Activated naive CD4-positive, alpha-beta T cell (primary cell): Measurements from ENCODE around the gene XPO6.
"Not testable (repeated sequence)": the region's sequence is repeated elsewhere in the genome, so short reads cannot be mapped to it uniquely, and the experiment has no call there.

Experiments used
- DNase-seq, 4 experiments: peaks; one replicate each; lab custom pipeline; 2025; lab: John Stamatoyannopoulos, UW

XPO6 gene, protein sequence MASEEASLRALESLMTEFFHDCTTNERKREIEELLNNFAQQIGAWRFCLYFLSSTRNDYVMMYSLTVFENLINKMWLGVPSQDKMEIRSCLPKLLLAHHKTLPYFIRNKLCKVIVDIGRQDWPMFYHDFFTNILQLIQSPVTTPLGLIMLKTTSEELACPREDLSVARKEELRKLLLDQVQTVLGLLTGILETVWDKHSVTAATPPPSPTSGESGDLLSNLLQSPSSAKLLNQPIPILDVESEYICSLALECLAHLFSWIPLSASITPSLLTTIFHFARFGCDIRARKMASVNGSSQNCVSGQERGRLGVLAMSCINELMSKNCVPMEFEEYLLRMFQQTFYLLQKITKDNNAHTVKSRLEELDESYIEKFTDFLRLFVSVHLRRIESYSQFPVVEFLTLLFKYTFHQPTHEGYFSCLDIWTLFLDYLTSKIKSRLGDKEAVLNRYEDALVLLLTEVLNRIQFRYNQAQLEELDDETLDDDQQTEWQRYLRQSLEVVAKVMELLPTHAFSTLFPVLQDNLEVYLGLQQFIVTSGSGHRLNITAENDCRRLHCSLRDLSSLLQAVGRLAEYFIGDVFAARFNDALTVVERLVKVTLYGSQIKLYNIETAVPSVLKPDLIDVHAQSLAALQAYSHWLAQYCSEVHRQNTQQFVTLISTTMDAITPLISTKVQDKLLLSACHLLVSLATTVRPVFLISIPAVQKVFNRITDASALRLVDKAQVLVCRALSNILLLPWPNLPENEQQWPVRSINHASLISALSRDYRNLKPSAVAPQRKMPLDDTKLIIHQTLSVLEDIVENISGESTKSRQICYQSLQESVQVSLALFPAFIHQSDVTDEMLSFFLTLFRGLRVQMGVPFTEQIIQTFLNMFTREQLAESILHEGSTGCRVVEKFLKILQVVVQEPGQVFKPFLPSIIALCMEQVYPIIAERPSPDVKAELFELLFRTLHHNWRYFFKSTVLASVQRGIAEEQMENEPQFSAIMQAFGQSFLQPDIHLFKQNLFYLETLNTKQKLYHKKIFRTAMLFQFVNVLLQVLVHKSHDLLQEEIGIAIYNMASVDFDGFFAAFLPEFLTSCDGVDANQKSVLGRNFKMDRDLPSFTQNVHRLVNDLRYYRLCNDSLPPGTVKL

DNA sequence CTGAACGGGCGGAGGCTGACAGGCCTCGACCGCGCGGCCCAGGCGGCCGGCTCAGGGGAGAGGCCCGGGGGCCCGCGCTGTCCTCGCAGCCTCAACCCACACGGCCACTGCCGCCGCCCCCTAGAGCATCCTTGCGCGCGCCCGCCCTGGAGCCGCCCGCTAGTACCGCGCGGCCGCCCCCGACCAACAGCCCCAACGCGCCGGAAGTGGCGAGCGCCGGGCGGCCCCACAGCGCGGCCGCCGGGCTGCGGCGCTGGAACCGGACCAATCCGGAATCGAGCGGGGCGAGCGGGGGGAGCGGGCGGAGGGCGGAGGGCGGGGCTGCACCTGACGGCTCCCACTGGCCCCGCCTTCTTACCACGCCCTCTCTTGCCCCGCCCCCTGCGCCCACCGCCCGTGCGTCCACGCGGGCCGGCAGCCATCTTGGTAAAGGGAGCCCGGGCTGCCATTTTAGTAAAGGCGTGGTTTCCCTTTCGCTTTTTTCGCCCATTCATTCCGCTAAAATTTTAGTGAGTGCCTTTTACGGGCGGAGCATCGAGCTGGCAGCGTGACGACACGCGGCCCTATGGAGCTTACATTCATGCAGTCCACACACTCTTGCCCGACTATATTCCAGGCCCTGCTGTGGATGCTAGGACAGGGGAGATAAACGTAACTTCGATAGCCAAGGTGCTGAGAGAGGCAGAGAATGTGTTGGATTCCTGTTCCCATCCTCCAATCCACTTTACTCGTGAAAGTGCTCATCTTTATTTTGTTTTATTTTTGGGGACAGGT is at the start of gene XPO6:
Gene XPO6, minus strand, starts transcription at position 208 of the 774 bp plus-strand sequence. CDS start 597 bp downstream, outside the sequence.
- peak; percentile 97 to 99 (median 99) for DNase-seq

DNA sequence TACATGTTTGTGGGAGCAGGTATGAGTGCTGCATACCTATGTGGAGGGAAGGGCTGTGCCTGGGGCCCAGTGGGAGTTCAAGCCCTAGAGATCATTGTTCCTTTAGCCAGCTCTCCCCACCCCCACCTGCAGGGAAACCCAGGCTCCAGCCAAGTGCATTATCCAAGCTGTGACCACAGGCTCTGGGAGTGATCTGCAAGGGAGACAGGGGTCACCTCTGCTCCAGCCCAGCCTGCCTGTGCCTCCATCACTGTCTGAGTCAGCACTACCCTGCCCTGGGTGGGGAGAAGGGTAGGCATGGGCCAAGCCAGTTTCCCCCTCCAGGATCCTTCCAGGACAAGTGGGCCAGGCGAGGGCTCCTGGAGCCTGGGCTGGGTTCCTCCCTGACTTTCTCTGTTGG is 48.4 kb upstream of the XPO6 start:
- DNase-seq: no peak

DNA sequence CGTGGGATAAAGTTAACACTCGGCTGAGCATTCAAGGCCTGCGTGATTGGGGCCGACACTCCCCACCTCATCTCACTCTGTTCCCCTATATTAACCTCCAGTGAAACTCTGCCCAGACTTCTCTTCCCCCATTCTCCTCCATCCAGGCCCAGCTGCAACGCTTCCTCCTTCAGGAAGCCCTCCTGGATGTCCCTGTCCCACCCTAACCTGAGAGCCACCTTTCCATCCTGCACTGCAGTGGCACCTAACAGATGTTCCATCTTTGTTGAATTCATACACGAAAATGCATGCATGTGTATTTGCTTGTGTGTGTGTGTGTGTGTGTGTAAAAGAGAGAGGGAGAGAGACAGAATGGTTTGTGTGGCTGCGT is 48.0 kb upstream of the XPO6 start:
- no peak for DNase-seq

DNA sequence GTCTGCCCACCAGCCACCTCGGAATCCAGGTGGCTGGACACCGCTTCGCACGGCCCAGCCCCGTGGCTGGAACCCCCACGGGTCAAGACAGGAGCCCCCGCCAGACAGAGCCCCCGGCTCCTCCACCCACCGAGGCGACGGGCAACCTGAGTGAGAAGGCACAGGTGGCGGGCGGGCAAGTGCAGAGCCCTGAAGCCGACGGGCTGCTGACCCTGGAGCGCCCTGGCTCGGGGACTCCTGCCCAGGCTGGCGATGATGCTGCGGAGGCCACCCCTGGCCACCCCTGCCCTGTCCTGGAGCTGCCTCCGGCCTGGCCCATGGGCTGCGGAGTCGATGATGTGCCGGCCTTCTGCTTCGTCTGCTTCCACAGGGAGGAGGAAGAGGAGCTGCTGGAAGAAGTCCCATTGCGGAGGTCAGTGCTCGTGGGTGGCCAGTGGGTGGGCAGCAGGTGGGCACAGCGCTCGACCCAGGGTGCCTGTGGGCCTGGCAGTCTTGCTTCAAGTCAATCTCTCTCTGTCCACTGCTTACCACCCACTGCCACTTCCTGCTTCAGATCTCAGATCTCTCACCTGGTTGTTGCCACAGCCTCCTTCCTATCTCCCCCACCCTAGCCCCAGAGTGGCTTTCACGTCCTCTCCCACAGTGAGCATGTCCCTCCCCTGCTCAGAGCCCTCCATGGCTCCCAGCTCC is 47.5 kb upstream of the XPO6 start:
- DNase-seq: no peak

DNA sequence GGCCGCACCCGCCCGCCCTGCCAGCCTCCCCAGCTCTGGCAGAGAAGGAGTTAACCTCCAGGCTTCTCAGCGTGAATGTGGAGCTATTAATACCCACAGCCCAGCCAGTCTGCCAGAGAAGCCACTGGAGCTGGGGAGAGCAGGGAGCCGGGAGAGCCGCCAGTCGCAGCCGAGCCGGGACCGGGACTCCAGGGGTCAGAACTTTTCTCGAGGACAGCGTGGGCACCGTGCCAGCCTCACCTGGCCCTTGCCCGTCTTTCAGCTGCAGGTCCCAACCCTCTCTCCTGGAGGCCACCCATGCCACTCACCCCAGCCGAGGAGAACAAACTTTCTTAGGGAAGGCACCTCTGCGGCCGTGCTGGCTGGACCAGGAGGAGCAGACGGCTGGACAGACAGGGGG is 46.8 kb upstream of the XPO6 start:
- DNase-seq: no peak

DNA sequence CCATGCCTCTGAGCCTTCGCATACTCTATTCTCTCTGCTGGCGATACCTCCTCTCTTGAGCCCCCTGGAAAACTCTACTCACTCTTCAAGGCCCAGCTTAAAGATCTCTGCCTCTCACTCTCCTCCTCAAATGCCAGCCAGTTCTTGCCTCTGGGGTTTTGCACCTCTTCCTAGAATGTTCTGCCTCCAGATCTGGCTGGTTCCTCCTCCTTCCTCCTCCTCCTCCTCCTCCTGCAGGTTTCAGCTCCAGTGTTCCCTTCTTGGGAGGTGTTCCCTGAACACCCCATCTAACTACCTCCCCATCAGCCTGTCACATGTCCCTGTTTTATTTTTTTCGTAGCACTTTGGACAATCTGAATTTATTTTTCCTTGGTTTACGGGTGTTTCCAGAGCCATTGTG is 45.5 kb upstream of the XPO6 start:
- DNase-seq: no peak

DNA sequence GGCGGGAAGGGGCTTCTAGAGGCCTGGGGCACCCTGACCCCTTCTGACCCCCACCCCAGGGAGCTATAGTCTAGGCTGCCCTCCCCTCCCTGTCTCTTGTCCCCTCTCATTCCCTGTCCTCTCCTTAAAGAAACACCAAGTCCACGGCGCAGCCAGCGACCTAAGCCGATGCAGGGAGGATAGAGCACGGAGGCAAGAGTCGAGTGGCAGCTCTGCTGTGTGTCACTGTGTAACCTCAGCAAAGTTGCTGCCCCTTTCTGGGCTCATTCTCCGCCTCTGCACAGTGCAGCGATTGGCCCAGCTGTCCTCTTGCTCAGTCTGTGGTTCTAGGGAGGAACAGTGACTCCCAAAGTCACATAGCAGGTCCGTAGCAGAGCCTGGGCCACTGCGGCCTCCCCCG is 44.1 kb upstream of the XPO6 start:
- DNase-seq: no peak

DNA sequence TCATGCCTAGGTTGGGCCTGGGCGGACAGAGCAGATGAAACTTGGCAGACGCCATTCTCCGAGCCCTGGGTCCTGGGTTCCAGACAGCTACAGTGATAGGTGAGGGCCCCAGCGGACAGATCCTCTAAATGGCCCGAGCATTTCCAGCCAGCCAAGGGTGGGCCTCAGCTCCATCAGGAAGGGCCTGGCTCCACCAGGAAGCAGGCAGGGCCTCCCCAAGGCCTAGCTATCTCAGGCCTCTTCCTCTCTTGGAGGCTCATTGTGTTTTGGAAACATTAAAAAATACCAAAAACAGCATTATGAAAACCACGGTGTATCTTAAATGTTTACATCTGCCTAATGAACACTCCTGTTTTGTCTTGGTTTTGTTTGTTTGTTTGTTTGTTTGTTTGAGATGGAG is 42.4 kb upstream of the XPO6 start:
- no peak for DNase-seq

DNA sequence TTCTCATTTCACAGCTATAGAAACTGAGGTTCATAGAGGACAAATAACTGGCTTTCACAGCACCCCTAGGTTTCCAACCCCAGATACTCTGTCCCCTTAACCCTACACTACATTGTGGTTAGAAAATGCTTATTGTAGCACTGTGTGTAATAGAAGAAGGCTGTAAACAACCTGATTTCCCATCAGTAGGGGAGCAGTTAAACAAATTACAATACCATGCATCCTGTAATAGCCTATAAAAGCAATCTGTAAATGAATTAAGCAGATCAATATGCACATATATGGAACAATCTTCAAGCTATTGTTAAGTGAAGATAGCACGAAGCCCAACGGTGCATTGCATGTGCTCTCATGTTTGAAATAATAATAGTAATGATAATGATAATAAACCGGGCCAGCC is 39.2 kb upstream of the XPO6 start:
- no peak for DNase-seq

DNA sequence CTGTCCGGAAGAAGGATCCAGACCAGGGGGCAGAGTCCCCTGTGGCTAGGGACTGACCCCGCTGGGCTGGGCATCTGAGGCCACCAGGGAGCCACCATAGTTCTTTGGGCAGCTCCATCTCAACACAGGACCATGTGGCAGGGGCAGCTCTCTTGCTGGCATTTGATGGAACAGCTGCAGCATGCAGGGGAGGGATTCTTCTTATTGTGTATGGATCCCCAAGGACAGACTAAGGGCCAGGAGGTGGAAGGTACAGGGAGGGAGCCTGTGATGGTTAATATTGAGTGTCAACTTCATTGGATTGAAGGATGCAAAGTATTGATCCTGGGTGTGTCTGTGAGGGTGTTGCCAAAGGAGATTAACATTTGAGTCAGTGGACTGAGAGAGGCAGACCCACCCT is 37.7 kb upstream of the XPO6 start:
- DNase-seq: not testable (repeated sequence)

DNA sequence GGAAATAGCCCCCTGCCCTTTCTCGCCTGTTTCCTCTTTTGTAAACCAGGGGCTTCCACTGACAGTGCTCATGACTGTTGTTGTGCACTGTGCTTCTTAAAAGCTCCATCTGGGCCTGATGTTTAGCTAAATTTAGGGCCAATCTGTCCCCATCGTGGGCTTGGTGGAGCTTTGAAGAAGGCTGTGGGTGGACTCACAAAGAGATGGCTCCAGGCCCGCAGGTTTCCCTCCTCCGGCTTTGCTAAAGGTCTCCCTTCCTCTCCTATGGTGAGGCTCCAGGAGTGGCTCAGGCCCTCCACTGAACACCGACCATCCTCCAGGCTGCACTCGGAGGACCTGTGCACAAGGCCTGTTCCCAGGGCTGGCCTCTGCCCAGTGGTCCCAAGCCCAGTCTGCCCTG is 30.2 kb upstream of the XPO6 start:
- DNase-seq: no peak

DNA sequence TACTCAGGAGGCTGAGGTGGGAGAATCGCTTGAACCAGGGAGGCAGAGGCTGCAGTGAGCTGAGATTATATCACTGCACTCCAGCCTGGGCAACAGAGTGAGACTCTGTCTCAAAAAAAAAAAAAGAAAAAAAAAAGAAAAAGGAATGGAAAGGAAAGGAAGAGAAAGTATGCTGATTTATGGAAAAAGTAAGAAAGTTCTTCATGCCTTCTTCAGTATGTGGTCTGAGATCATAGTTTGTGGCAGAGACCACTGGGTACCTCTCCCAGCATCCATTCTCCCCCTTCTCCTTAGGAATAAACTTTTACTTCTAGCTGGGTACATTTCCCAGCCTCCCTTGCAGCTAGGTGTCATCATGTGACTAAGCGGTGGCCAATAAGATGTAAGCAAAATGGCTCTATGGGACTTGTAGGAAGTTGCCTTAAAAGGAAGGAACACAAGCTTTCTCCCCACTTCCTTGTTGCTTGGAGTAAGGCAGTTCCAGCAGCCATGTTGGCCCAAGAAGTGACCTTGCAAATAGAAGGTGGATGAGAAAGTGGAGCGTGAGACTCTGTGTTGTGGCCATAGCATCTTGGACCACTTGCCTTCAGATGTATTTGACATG is 26.1 kb upstream of the XPO6 start:
- DNase-seq: no peak

DNA sequence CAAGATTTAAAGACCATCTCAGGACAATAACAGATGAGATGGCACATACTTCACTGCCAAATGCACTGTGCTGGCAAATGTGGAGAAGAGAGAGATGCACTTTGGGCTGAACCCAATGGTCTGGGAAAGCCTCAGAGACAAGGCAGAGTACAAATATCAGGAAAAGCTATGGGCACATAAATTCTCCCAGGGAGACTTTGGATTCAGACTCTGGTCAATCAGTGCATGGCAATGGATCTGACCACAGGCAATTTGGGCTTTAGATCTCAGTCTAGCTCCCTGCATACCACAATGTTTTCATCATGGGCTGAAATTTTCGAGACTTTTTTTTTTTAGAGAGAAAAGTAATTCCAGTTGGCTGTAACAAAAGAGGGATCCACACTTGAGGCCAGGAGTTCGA is 20.0 kb upstream of the XPO6 start:
- DNase-seq: no peak

DNA sequence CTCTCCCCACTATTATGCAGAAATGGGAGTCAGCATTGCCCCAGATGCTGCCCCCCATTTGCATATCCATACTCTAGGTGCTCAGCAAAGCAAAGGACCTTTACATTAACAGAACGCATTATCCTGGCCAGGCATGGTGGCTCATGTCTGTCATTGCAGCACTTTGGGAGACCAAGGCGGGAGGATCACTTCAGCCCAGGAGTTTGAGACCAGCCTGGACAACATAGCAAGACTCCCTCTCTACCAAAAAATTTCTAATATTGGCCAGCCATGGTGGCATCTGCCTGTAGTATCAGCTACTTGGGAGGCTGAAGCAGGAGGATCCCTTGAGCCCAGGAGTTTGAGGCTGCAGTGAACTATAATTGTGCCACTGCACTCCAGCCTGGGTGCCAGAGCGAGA is 12.1 kb upstream of the XPO6 start:
- DNase-seq: not testable (repeated sequence)

DNA sequence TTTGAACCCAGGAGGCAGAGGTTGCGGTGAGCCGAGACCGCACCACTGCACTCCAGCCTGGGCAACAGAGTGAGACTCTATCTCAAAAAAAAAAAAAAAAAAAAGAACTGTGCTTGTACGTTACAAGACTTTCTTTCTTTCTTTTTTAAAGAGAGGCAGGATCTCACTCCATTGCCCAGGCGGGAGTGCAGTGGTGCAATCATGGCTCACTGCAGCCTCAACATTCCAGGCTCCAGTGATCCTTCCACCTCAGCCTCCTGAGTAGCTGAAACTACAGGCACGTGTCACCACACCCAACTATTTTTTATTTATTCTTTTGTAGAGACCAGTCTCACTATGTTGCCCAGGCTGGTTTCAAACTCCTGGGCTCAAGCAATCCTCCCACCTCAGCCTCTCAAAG is 8.0 kb upstream of the XPO6 start:
- DNase-seq: not testable (repeated sequence)

DNA sequence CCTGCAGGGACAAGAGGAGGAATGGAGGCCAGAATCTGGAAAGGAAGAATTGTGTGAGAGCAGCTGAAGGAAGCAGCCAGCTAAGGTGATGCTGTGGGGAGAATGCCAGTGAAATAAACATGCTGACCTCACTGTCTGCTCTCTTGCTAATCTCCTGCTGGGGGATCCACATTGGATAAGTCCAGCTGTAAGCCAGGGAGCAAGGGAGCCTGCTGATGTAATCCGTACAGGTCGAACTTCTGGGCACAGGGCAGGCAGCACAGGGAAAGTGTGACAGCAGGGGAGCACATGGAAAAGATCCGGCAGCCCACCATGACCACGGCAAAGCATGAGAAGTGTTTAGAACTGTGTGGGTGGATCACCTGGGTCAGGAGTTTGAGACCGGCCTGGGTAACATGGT is 7.5 kb upstream of the XPO6 start:
- no peak for DNase-seq

DNA sequence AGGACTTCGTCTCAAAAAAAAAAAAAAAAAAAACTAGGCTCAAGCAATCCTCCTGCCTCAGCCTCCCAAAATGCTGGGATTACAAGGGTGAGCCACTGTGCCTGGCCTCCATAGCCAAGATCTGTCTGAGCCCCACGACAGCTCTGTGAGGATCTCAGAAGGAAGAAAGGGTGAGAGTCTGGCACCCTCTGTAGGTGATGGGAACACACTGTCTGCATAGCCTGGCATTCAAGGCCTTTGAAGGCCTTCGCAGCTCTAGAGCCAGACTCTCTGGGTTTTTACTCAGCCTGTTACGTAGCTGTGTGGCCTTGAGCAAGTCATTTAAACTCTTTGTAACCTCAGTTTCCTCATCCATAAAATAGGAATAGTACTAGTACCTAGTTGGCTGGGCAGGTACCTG is 6.3 kb upstream of the XPO6 start:
- DNase-seq: peak in 2 of 4 experiments; percentile 34 to 37

DNA sequence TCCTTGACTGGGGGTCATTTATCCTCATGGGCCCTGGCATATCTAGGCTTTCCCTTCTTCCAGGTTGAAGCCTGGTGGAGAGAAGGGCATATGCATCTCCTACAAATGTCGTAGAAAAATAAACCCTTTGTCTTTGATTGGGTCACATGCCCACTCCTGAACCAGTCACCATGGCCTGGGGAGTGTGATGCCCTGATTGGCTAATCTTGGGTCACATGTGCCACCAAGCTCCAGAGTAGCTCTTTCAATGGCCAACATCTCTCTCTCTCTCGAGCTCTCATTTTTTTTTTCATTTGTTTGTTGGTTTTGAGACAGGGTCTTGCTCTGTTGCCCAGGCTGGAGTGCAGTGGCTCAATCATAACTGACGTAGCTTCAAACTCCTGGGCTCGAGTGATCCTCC is 5.6 kb upstream of the XPO6 start:
- DNase-seq: no peak

DNA sequence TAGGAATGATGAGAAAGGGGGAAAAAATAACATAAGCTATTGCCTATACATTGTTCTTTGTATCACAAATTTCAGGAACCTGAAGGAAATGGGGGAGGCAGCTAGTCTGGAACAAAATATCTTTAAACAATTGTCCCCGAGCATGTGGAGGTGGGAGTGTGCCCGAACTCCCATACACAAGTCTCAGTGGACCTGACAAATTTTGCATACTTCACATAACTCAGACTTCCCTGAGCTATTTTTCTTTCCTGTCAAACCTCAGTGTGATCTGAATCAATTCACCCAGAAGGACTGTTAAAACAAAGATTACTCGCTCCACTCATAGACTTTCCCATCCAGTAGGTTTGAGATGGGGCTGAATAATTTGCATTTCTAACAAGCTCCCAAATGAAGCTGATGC is 1.6 kb upstream of the XPO6 start:
- DNase-seq: no peak

DNA sequence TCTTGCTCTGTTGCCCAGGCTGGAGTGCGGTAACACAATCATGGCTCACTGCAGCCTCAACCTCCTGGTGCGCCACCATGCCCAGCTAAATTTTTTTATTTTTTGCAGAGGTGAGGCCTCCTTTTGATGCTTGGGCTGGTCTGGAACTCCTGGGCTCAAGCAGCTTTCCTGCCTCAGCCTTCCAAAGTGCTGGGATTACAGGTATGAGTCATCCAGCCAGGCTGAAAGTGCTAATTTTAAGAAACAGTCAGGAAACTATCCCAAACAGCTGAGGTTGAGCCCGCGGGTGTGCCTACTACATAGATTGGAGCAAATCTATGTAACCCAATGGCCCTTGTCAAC is 738 bp upstream of the XPO6 start:
- DNase-seq: no peak

DNA sequence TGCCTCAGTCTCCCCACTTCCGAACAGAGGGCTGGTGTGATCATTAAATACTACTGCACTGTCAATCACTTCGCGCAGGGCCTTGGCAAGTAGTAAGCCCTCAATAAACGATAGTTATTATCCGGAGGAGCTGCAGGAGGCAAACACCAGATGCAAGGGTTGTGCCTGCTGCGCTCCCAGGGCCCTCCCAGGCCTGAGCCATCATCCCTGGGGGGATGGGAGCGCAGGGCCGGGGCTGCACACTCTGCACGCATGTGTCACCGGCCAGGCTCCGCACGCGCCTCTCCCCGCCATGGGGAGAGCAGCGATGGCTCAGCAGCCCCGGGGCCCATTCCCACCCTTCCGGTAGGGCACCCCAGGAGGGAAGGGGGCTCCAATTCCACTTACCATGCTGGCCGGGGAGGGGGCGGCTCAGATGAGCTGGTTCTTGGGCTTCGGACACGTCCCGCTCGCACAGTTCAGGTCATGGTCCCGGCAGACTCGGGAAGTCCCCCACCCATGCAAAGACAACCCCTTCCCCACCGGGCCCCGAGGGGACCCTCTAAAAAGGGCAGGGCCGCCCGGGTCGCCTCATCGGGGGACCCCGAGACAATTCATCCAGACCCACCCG is 681 bp downstream of the XPO6 start:
- DNase-seq: peak; percentile 28 to 46 (median 31)
